Effector CD8-positive, alpha-beta T cell (primary cell): ENCODE measurements around the gene F11.
"Not testable (repeated sequence)": the region's sequence is repeated elsewhere in the genome, so short reads cannot be mapped to it uniquely, and the experiment has no call there.

Experiments used
- DNase-seq: peaks from one replicate; lab custom pipeline; 2025; lab: John Stamatoyannopoulos, UW

The F11 gene

DNA sequence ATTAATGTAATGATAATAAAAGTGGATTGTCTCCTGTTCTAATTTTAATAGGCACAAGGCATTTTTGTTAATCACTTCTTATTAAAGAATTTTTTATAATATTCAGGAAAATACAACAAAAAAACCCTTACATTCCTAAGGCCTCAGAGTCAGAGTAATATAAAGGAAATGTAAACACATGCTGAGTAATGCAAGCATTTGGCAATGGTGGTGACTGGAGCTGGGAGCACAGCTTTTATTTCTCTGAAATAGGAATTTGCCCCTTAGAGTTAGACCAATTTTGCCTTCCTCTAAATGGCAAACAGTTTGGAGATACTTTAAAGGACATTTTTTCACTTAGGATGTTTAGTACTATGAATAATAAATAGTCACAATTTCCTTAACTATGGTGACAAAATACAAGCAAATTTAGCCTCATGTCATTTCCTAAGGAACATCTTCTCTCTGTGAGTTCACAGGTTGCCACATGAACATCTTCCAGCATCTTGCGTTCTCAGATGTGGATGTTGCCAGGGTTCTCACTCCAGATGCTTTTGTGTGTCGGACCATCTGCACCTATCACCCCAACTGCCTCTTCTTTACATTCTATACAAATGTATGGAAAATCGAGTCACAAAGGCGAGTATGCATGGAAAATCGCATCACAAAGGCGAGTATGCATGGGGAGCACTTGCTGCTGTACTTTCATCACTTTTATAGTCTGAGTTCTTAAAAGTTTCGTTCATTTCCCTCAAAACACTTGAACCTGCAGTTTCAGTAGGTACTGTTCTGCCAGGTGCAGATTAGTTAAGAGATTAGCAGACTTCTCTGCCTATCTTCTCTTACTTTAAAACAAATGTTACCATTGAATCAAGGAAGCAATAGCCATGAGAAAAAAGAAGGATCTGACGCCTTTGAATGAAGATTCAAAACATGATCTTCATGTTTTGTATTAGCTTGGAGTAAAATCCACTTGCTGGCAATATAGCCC lies 15.9 kb upstream of the F11 start:
- no peak for DNase-seq

DNA sequence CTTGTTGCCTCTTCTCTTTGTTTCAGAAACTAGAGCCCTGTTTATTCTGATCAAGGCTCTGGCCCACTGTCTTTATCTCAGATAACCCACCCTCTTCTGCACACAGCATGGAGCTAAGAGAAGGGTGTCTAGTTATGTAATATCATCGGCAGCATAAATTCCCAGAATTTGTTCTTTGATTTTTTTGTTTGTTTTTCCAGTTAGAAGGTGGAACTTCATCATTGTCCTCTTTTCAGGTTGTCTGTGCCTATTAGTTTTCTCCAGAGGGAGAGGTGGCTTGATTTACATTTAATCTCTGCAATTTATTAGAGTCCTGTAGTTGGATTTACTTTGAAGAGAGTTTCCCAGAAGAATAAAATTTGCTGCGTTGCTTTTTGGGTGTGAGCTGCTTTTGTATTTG lies 15.2 kb upstream of the F11 start:
- no peak for DNase-seq

DNA sequence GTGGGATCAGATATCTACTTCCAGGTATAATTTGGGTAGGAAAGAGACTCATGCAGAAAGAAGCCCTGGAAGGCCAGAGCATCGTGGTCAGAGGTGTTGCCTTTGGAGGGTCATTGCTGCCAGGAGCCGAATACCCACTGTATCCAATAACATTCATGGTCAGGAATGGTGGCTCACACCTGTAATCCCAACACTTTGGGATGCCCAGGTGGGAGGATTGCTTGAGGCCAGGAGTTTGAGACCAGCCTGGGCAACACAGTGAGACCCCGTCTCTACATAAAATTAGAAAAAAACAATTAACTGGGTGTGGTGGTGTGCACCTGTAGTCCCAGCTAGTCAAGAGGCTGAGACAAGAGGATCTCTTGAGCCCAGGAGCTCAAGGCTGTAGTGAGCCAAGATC lies 10.9 kb upstream of the F11 start:
- no peak for DNase-seq

DNA sequence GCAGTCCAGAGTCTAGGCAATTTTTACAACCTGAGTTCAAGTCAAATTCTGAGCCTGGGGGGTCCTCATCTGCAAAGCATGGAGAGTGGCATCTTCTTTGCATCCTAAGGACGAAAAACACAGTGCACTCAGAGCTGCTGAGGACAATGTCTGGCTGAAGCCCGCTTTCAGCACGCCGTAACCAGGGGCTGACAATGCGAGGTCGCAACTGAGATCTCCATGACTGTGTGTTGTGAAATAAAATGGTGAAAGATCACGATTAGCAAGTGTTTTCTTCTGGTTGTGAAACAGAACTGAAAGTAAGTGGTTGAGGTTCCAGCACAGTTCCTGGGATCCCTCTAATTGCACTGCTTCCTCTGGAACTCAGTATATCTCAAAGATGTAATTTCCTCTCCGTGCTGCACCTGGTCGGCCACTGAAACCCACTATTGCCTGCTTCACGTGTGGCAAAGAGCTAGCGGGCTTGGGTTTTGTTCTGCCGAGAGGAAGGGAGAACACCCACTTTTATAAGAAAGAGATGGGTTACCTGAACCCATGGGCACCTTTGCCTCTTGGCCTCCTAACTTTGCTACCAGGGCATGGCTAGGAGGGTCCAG lies 7.7 kb upstream of the F11 start:
- DNase-seq = no peak

DNA sequence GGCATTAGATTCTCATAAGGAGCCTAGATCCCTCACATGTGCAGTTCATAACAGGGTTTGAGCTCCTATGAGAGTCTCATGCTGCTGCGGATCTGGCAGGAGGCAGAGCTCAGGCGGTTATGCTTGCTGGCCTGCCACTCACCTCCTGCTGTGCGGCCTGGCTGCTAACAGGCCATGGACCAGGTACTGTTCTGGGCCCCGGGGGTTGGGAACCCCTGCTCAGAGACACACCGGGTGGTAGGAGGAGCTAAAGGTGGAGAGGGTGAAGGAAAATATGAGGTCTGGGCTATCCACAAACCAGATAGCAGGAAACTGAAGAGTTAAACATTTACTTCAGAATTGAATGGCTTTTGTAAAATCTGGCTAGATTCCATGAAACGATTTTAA lies 5.9 kb upstream of the F11 start:
- DNase-seq = no peak

DNA sequence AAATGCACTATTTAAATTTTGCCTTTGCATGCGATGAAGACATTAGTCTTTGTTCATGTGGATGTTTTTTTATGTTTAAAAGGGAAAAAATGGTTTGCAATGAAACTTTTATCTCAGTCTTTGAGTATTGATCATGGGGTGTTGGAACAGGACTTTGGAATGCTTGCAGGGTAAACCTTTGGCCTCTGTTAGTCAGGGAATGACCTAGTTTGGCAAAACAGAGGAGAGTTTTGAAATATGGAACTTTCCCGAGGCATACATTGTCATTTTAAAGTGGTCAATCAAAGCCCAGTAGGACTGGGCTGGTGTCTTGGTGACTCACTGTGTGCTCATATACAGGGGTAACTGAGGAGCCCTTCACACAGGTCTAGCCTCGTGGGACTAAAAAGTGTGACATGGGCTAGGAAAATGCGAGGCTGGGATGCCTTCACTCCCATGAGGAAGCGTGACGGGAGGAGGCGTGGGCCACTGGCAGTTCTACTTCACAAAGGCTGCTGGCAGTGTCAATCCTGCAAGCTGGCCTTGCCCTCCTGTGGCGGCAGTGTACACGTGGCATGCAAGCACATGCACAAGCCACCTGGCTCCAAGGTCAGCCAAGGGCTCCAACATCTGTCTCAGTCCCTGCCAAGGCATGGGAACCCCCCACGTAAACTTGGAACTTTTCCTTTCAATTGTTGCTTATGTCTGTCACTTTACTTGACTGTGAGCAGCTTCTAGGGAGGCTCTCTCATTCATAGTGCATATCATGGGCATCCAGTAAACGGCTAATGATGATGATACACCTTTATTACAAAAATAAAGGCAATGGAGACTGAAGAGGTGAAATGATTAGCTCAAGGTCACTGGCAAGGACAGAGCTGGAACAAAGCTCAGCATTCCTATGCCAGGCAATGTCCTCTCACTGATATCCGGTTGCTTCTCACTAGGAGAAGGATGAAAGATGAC lies 5.2 kb upstream of the F11 start:
- no peak for DNase-seq

DNA sequence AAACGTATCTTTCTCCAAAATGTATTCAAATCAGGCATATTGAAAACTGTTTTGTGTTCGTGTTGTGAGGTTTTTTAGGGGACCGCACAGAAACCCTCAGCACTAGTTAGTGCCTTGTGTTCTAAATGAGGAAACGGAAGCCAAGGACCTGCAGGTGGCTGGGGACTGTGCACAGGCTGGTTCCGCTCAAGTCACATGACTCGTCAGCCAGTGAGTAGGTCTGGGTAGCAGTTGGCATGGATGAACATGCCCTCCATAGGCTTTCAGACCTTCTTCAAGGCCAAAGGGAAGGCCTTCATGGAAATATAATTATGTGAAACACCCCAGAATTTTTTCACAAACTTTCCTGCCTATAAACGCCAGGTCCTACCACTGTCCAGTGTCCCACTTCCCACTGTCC lies 1.3 kb upstream of the F11 start:
- no peak for DNase-seq

DNA sequence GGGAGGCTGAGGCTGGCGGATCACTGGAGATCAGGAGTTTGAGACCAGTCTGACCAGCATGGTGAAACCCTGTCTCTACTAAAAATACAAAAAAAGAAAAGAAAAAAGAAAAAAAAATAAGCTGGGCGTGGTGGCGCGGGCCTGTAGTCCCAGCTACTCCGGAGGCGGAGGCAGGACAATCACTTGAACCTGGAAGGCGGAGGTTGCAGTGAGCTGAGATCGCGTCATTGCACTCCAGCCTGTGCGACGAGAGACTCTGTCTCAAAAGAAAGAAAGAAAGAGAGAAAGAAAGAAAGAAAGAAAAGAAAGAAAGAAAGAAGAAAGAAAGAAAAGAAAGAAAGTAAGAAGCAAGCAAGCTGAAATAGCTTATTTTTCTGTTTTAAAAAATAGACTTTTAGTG lies 739 bp upstream of the F11 start:
- not testable (repeated sequence) for DNase-seq

DNA sequence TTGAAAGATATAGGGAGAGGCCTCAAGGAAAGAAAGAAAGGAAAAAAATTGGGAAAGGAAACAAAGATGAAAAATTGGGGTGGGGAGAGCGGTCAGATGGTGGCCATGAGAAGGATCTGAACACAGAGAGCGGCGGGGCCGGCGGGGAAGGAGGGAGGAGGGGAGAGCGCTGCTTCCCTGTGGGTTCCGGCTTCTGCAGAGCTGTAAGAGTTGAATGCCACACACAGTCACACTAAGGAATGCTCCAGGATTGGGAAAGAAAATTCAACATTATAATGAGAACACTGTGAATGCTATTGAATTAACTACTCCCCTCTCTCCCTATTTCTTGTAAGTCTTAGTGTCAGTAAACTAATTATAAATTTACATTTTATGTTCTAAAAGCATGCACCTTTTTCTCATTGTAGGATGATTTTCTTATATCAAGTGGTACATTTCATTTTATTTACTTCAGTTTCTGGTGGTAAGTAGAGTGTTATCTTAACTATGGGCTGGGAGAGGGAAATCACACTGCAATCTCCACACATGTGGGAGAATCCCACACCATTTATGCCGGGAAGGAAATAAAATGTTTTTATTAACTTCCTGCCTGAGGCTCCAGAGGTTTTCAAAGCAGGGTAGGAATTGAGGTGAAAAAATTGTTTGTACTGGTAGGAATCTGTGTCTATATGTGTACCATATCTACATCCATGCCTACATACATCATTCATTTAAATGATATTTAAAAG lies 904 bp downstream of the F11 start:
- no peak for DNase-seq

DNA sequence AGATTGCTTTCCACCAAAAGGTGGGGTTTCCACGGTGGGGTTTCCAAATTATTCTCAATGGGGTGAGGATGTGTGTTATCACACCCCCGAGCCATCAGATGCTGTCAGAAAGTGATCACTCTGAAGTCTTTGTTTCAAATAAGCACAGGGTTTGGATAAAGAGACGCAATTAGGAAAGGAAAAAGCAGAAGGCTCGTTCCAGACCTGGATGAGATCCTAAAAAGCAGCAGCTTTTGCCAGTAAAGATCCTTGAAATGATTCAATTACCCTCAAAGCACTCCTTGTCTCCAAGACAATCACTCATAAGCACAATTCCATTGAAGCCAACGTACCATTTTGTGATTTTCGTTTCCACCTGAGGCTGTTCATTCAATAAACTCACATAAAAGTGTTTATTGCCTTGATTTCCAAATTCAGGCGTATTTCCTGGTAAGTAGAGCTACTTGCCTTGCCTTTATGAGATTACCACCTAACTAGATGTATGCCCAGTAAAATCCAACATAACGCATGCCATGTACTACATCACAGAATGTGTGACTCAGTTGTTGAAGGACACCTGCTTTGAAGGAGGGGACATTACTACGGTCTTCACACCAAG lies 5.2 kb downstream of the F11 start:
- DNase-seq = no peak

DNA sequence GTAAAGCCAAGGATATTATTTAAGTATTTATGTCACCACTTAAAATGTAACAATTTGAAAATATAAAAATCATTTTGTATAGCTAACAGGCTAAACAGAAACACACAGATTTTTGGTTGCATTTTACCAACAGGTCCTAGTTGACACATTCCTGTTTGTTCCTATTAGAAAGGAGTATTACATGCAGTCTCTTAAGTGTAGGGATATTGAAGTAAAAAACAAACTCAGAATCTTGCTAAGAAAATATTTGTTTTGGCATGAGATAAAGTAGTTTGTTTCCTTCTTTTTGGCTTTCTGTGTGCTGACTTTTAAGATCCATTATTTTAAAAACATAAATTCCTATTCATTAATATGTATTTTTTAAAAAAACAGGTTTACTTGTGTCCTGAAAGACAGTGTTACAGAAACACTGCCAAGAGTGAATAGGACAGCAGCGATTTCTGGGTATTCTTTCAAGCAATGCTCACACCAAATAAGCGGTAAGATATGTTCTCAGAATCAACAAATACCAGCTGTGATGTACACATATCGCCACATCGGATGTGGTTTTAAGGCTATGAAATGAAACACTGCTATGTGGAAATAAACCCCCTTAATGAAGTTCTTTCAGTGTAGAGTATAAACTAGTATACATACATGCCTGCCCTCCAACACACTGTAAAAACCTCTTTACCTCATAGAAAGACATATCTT lies 6.9 kb downstream of the F11 start:
- no peak for DNase-seq

DNA sequence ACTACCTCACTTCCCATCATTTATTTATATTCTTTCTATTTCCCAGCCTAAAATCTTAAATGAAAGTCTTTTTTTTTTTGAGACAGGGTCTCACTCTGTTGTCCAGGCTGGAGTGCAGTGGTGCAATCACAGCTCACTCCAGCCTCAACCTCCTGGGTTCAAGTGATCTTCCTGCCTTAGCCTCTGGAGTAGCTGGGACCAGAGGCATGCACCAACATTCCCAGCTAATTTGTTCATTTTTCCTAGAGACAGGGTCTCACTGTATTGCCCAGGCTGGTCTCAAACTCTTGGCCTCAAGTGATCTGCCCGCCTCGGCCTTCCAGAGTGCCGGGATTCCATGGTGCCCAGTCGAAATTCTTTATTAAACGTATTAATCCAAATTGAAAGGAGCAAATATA lies 7.4 kb downstream of the F11 start:
- DNase-seq = not testable (repeated sequence)

DNA sequence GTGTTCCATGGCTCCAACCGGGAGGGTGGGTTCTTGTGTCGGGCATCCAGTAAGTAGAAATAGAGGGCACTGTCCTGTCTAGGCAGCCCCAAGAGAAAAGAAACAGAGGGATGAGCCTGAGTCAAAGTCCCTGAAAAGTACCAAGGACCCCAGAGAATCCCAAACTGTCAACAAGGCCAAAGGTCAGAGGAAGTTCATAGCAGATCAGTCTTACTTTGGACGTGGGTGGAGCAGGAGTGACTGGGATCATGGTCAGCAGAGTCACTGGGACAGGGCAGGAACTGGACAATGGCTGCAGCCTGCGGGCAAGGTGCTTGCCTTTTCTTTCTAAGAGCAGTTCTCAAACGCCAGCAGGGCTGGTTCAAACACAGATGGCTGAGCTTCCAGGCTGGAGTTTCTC lies 17.3 kb downstream of the F11 start:
- DNase-seq = no peak

DNA sequence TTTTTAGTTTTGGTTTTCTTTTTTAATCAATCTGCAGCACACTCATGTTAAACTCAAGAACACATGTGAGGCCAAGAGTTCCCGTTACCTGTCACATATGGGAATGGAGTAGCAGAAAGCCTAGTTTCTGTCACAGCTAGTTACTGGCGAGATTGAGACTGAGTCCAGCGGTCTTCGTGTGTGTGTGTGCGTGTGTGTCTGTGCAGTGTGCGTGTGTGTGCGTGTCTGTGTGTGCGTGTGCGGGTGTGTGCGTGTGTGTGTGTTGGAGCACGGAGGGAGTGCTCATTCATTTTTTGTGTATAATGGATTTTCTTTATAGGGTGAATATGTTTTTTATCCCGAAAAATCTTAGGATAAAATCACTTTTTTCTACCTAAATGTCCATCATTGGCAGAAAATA lies 19.2 kb downstream of the F11 start:
- DNase-seq = no peak

DNA sequence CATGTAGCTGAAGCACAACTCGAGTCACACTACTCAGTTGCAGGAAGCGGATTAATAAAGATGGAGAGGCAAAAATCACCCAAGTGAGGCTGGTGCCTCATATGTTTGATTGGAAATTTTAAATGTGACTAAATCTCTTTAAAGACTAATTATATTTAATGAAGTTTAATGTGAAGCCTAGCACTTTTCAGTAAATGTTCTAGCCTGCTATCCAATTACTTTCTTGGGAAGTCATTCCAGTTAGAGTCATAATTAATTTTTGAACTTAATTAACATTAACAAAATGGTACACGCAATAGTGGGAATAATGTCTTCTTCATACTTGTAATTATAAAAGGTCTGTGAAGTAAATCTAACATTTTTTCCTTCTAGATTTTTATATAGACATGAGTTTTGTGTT lies 20.6 kb downstream of the F11 start:
- DNase-seq = no peak

DNA sequence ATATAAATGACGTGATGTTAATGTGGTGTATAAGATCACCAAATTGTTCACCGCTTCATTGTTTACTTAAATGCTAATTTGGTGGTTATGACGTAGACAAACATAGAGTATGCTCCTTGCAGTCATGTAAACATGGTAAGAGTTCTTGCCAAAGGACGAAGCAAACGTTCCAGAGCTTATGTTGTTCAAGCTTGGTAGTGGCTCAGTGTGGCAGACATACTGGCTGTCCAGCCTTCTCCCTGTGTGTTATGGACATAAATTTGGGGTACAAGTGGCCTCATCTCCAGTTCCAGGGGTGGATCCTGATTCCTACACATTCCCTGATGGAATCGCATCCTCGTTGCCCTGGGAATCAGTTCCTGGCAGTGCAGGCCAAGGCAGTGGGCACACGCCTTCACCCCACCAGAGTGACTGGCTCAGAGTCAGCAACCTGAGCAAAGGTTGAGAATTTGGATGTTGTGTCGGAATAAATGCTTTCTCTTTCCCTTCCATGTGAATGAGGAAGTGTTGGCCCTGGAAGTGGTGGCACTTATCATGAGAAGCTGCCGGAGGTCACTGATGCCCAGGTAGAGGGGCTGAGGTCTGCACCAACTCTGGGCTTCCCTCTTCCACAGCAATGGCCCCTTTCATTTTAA lies 25.4 kb downstream of the F11 start:
- no peak for DNase-seq

DNA sequence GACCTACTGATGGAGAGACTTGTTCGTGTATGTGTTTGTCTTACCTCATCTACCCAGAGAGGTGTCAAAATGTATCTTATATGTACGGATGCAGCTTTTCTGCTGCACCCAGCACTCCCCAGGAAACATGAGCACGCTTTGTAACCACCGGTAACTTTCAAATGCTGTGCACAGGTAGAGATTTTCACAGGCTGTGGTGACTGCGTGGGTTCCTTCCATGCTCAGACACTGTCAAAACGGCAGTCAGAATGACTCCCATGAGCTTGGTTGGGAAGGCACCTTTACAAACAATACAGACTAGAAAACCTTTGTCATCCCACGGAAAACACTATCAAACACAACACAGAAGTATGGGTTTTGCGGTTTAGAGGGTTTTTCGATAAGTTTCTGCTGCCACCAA lies 28.2 kb downstream of the F11 start:
- DNase-seq = no peak

DNA sequence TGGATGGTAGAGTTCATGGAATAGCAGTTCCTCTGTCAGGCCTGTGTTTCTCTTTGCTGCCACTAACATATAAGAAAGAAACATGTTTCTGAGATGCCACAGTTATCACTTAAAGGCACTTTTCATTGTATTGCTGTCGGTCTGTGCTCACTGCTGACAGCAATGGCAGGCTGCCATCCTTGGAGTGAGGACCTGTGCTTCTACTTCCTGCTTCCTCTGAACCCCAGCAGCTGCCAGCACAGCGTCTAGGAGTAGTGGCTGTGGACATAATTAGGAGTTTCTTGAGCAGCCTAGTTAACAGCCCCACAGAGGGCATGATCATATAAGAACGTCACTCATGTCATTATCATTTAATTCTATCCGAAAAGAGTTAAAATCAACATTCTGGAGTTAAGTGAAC lies 30.5 kb downstream of the F11 start:
- no peak for DNase-seq

DNA sequence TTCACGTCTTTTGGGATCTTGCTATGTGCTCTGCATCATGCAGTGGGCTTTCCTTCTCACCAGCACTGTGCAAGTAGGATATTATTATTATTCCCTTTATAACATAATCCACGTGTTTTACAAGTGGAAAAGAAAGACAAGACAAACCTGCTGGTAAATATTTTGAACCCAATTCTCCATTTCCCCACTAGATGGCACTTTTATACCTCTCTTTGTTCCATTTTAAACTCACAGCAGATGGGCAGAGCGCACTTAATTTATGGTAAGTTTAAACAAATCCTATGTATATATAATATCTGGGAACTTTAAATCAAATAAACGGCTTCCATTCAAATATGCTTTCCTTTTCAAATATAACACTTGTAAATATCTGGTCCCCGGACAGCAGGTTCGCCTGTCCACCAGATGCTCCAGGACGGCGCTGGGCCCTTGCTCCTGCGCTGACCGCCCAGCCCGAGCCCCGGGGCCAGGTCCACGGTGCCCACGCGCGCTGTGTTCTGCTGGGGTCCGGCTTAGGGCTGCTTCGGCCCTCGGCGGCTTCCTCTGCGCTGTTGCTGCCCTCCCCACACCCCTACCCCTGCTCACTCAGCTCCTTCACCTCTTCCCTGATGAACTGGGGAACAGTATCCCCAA lies 31.1 kb downstream of the F11 start:
- no peak for DNase-seq
